ENCODE measurements around the gene DCBLD1. TPM values are rescaled to one million over a fixed set of nuclear protein-coding genes. Genes with fewer than 3 reads are reported as not detected.

DCBLD1 gene
- total RNA-seq, 1 experiment from 2014 or later, result 1.5 TPM

GRCh38 chr6:117597755-117598154 is 115.3 kb downstream of the DCBLD1 start:
- Histone ChIP-seq H3K27ac (ENCODE audit: low read depth, low read length, poor library complexity, severe bottlenecking) (no peak overlapping the region), H3K9me3 (ENCODE audit: low read depth, low read length, poor library complexity, severe bottlenecking) (no peaks in the 10 kb centered on the region), H3K36me3 (ENCODE audit: insufficient read depth, low read length, poor library complexity, severe bottlenecking) (peaks cover 12% of the 10 kb centered on the region), H3K4me3 (ENCODE audit: low read depth, low read length, poor library complexity, severe bottlenecking) (no peak overlapping the region), H3K4me1 (ENCODE audit: insufficient read depth, low read length, poor library complexity, severe bottlenecking) (peaks cover 11% of the 10 kb centered on the region), H3K27me3 (replicated peaks; ENCODE audit: insufficient read depth, low read depth, low read length, poor library complexity) (no peaks in the 10 kb centered on the region)
- no peak for TF ChIP-seq CTCF (conservative IDR thresholded peaks at IDR 0.05; ENCODE audit: low read depth, low read length)
- no peak for TF ChIP-seq EZH2 (IDR thresholded peaks at IDR 0.05; ENCODE audit: borderline replicate concordance, low read depth, low read length, poor library complexity, severe bottlenecking)
- DNase-seq (ENCODE audit: low spot score), result no peak
- CTCF ChIA-PET, result no interaction called here
- intact Hi-C loops (cut with micrococcal nuclease; ENCODE audit: unreplicated experiment), result no loop called here
- POLR2A ChIA-PET (ENCODE audit: low non-redundant PET), result no interaction called here
- BruUV-seq (replicated peaks), result no TSS peak

Other genes starting within 250 kb of the DCBLD1 start
- gene VGLL2, start 217.1 kb upstream of the DCBLD1 start, total RNA-seq (2021), result not detected in 2 replicates
- gene ROS1, start 56.7 kb upstream of the DCBLD1 start, total RNA-seq (2021), result not detected in 2 replicates
- 18.9 and 20.8 TPM in 2 replicates for gene GOPC, start 119.8 kb downstream of the DCBLD1 start, total RNA-seq (2021)
- 39.6 and 41.0 TPM in 2 replicates for gene NUS1, start 192.8 kb downstream of the DCBLD1 start, total RNA-seq (2021)

Measured in A673 (cell line).